ACC112 (cell line): Measurements from ENCODE around the gene WNK2.

Experiments used
- H2AFZ ChIP-seq: fragments of 200-600 bp; sonication (generic); one replicate; pipeline ENCODE4 v1.6.0; 2017; ENCODE audit warnings: antibody characterized with exemption, low read length; ENCODE audit not compliant: unreplicated experiment
- H3K27ac ChIP-seq: fragments of 200-600 bp; sonication (generic); 2 replicates; pipeline ENCODE4 v1.5.1; 2014; ENCODE audit warnings: low read depth, mild to moderate bottlenecking, antibody characterized with exemption, low read length, moderate library complexity
- H3K27me3 ChIP-seq: fragments of 200-600 bp; sonication (generic); 2 replicates; pipeline ENCODE4 v1.6.1; 2014; ENCODE audit warnings: mild to moderate bottlenecking, antibody characterized with exemption, low read length, moderate library complexity, mixed read lengths; ENCODE audit not compliant: insufficient read depth
- H3K36me3 ChIP-seq: fragments of 200-600 bp; sonication (generic); 2 replicates; pipeline ENCODE4 v1.6.1; 2016; ENCODE audit warnings: mild to moderate bottlenecking, antibody characterized with exemption, low read length, moderate library complexity, mixed read lengths; ENCODE audit not compliant: insufficient read depth
- H3K4me1 ChIP-seq: fragments of 200-600 bp; sonication (generic); one replicate; pipeline ENCODE4 v1.6.1; 2016; ENCODE audit warnings: low read length, mixed read lengths; ENCODE audit not compliant: insufficient read depth, unreplicated experiment, control insufficient read depth
- H3K4me3 ChIP-seq: fragments of 200-600 bp; sonication (generic); 2 replicates; pipeline ENCODE4 v1.5.1; 2014; ENCODE audit warnings: mild to moderate bottlenecking, low read depth, low read length
- H3K79me2 ChIP-seq: fragments of 200-600 bp; sonication (generic); one replicate; pipeline ENCODE4 v1.6.0; 2016; ENCODE audit warnings: low read length; ENCODE audit not compliant: control insufficient read depth, unreplicated experiment, insufficient read depth

The WNK2 gene

DNA sequence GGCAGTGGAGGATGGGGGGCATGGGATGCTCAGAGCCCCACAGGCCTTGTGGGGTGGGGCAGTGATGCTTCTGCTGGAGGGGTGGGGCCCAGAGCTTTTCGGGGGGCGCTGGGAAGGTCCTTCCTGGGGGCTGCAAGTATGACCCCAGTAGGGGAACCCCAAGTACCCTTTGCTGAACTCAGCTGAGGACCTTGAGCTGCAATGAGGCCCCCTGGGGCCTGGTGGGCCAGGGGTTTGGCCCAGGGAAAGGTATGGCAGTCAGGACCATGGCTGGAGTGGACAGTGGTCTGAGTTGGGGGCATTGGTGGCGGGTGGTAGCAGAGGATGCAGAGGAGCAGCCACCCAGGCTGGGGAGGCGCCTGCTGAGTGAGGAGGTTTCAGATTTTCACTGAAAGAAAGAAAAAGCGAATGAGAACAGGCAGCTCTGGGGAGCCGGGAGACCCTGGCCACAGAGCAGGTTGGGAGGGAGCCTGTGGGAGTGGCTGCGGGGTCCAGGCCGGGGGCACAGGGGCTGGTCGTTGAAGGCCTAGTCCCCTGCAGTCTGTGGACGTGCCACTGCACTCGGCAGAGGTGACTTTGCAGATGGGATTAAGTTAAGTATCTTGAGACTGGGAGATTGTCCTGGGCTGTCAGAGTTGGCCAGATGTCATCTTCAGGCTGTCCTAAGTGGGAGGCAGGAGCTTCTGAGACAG is 19.2 kb downstream of the WNK2 start:
- H3K4me3 ChIP-seq, result no peak overlapping the region
- H3K36me3 ChIP-seq, result no peaks in the 10 kb centered on the region
- H2AFZ ChIP-seq, result no peak overlapping the region
- H3K4me1 ChIP-seq, result peaks cover 4% of the 10 kb centered on the region
- H3K27ac ChIP-seq, result no peak overlapping the region
- no peaks in the 10 kb centered on the region for H3K79me2 ChIP-seq
- no peaks in the 10 kb centered on the region; the same call in 1 of the 2 replicates for H3K27me3 ChIP-seq

DNA sequence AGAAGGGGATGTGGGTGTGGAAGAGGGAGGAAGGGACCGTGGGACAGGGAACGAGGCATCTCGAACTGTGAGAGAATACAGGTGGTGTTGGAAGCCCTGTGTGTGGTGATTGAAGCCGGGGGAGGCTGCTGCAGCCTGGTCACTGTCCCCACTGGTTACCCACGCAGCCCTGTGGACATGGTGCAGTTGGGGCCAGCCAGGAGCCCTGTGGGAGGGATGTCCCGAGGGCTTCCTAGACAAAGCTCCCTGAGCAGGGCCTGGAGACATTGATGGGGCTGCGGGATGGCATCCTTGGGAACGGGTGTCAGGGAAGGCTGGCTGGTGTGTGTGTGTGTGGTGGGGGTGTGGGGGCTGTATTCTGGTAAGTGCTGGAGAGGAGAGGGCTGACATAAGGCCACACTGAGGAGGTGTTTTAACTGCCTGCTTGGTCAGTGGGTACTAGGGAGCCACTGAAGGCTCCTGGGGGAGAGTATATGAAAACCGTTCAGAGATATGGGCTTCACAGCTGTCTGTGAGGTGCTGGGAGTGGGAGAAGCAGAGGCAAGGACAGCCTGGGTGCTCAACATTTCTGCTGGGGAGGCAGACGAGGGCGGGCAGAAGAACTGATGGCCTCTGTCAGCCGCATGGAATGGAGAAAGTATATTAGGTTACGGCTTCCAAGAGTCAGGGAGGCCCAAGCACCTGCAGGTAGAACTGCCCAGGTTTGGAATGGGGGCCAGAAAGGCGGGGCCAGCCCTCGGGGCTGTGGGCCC is 20.0 kb downstream of the WNK2 start:
- Histone ChIP-seq H3K27ac (no peak overlapping the region), H3K27me3 (no peaks in the 10 kb centered on the region; the same call in 1 of the 2 replicates), H3K79me2 (no peaks in the 10 kb centered on the region), H3K4me3 (no peak overlapping the region), H2AFZ (no peak overlapping the region), H3K4me1 (peaks cover 4% of the 10 kb centered on the region), H3K36me3 (no peaks in the 10 kb centered on the region)

DNA sequence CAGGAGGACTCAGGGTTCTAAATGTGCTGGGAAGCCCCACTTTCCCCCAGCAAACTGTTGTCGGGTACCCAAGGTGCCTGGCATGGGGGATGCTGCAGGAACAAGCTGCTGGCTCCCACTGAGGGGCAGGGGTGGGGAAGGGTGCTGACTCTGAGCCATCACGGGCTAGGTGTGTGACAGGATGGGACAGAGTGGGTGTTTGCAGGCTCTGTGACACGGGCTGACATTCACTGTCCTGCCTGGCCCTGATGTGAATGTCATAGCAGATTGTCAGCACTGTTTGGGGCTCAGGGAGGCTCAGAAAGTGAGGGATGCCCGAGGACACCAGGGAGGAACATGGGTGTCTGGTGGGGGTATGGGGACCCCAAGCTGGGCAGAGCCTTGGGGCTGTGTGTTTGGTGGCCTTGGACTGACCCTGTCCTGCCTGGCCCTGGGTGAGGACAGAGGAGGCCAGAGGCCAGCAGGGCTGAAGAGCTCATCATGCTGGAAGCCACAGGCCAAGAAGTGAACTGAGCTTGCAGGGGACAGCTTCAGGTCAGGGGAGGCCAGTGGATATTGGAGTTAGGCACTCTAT is 20.6 kb downstream of the WNK2 start:
- H3K4me3 ChIP-seq, result no peak overlapping the region
- no peaks in the 10 kb centered on the region for H3K79me2 ChIP-seq
- H3K4me1 ChIP-seq, result peaks cover 4% of the 10 kb centered on the region
- H3K27me3 ChIP-seq, result no peaks in the 10 kb centered on the region; the same call in 1 of the 2 replicates
- H3K36me3 ChIP-seq, result no peaks in the 10 kb centered on the region
- H3K27ac ChIP-seq, result no peak overlapping the region
- H2AFZ ChIP-seq, result no peak overlapping the region

DNA sequence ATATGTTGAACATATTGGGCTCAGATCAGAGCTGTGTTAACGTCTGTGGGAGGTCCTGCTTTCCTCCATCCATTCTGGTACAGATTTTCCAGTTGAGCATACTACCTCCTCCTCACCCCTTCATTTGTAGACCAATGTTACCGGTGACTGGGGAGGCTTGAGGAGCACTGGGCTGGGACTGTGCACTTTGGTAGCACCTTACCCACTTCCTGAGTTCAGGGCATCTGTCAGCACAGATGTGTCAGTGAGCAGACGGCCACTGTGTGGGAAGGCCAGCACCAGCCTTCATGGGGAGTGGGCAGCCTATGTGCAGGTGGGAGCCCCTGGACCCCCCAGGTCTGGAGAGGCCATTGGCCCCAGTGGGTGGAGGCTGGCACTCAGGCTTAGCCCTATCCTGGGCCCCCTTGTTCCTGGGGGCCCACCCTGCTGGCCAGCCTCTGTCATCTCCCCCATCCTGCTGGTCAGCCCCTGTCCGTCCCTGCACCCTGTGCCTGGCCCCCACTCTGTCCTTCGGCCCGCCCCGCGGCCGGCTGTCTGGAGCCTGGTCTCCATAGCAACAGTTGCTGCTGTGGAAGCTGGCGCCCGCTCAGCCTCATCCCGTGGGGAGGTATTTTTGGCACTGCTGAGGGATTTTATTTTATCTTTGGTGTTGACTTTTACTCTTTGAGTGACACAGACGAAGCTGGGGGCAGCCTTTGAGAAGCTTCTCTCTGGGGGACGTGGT is 21.3 kb downstream of the WNK2 start:
- no peak overlapping the region for H3K27ac ChIP-seq
- peaks cover 4% of the 10 kb centered on the region for H3K4me1 ChIP-seq
- H2AFZ ChIP-seq, result no peak overlapping the region

GRCh38 chr9:93205896-93206575 is 22.1 kb downstream of the WNK2 start:
- H3K4me1 ChIP-seq, result peaks cover 4% of the 10 kb centered on the region
- no peak overlapping the region for H3K4me3 ChIP-seq

More for the DNA sequence above, 21.3 kb downstream of the WNK2 start:
- Histone ChIP-seq H3K4me3 (no peak overlapping the region), H3K79me2 (no peaks in the 10 kb centered on the region), H3K36me3 (no peaks in the 10 kb centered on the region), H3K27me3 (no peaks in the 10 kb centered on the region; the same call in 1 of the 2 replicates)

DNA sequence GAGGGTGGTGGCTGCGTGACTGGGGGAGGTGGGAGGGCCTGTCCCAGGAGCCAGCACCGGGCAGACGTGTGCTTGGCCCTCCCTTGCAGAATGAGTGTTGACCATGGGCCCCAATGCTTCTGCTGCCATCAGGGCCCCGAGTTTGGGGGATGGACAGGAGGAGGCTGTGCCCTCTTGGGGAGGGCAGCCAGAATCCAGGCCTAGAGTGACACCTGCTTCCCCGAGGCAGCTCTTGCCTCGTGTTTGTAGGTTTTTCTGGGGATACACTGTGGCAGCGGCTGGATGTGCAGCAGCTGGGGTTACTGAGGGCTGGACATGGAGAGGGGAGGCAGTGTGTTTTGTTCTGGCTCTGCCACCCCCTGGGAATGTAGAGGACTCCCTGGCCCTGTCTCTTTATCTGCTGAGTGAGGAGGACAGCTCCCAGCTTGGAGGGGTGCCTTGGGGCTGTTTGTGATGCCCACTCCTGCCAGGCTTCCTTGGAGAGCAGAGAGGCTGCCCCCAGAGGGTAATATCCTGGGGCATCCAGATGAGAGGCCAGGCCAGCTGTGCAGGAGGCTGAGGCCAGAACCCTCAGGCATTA is 22.7 kb downstream of the WNK2 start:
- no peaks in the 10 kb centered on the region for H3K79me2 ChIP-seq
- no peaks in the 10 kb centered on the region for H3K27me3 ChIP-seq
- H3K27ac ChIP-seq, result no peak overlapping the region
- H3K4me1 ChIP-seq, result peaks cover 4% of the 10 kb centered on the region
- H2AFZ ChIP-seq, result no peak overlapping the region
- no peaks in the 10 kb centered on the region for H3K36me3 ChIP-seq
- H3K4me3 ChIP-seq, result no peak overlapping the region

More at GRCh38 chr9:93205896-93206575, 22.1 kb downstream of the WNK2 start:
- Histone ChIP-seq H2AFZ (no peak overlapping the region), H3K27ac (no peak overlapping the region), H3K36me3 (no peaks in the 10 kb centered on the region), H3K27me3 (no peaks in the 10 kb centered on the region), H3K79me2 (no peaks in the 10 kb centered on the region)

- Histone ChIP-seq H3K27me3 (no peaks in the 10 kb centered on the region), H3K4me1 (peaks cover 4% of the 10 kb centered on the region), H2AFZ (peak overlapping the region; percentile 69), H3K4me3 (peak overlapping the region; percentile 36), H3K79me2 (no peaks in the 10 kb centered on the region), H3K27ac (no peak overlapping the region), H3K36me3 (no peaks in the 10 kb centered on the region)
Observed at GRCh38 chr9:93207326-93207814, 23.4 kb downstream of the WNK2 start.

GRCh38 chr9:93207860-93208734 is 24.2 kb downstream of the WNK2 start:
- Histone ChIP-seq H3K27ac (no peak overlapping the region), H2AFZ (peak overlapping the region; percentile 69), H3K4me1 (peaks cover 4% of the 10 kb centered on the region), H3K79me2 (no peaks in the 10 kb centered on the region), H3K27me3 (no peaks in the 10 kb centered on the region), H3K36me3 (no peaks in the 10 kb centered on the region), H3K4me3 (peak overlapping the region; percentile 36)

GRCh38 chr9:93209097-93209496 is 25.2 kb downstream of the WNK2 start:
- H3K4me1 ChIP-seq, result peaks cover 4% of the 10 kb centered on the region
- no peak overlapping the region for H3K27ac ChIP-seq
- H3K79me2 ChIP-seq, result no peaks in the 10 kb centered on the region
- no peak overlapping the region for H3K4me3 ChIP-seq
- H3K27me3 ChIP-seq, result no peaks in the 10 kb centered on the region; the same call in 1 of the 2 replicates
- no peak overlapping the region for H2AFZ ChIP-seq
- no peaks in the 10 kb centered on the region for H3K36me3 ChIP-seq
